ENCODE measurements around the gene ZFC3H1.
"Not testable (repeated sequence)": the region's sequence is repeated elsewhere in the genome, so short reads cannot be mapped to it uniquely, and the experiment has no call there.

The ZFC3H1 gene, protein sequence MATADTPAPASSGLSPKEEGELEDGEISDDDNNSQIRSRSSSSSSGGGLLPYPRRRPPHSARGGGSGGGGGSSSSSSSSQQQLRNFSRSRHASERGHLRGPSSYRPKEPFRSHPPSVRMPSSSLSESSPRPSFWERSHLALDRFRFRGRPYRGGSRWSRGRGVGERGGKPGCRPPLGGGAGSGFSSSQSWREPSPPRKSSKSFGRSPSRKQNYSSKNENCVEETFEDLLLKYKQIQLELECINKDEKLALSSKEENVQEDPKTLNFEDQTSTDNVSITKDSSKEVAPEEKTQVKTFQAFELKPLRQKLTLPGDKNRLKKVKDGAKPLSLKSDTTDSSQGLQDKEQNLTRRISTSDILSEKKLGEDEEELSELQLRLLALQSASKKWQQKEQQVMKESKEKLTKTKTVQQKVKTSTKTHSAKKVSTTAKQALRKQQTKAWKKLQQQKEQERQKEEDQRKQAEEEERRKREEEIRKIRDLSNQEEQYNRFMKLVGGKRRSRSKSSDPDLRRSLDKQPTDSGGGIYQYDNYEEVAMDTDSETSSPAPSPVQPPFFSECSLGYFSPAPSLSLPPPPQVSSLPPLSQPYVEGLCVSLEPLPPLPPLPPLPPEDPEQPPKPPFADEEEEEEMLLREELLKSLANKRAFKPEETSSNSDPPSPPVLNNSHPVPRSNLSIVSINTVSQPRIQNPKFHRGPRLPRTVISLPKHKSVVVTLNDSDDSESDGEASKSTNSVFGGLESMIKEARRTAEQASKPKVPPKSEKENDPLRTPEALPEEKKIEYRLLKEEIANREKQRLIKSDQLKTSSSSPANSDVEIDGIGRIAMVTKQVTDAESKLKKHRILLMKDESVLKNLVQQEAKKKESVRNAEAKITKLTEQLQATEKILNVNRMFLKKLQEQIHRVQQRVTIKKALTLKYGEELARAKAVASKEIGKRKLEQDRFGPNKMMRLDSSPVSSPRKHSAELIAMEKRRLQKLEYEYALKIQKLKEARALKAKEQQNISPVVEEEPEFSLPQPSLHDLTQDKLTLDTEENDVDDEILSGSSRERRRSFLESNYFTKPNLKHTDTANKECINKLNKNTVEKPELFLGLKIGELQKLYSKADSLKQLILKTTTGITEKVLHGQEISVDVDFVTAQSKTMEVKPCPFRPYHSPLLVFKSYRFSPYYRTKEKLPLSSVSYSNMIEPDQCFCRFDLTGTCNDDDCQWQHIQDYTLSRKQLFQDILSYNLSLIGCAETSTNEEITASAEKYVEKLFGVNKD (N-terminal part only)

DNA sequence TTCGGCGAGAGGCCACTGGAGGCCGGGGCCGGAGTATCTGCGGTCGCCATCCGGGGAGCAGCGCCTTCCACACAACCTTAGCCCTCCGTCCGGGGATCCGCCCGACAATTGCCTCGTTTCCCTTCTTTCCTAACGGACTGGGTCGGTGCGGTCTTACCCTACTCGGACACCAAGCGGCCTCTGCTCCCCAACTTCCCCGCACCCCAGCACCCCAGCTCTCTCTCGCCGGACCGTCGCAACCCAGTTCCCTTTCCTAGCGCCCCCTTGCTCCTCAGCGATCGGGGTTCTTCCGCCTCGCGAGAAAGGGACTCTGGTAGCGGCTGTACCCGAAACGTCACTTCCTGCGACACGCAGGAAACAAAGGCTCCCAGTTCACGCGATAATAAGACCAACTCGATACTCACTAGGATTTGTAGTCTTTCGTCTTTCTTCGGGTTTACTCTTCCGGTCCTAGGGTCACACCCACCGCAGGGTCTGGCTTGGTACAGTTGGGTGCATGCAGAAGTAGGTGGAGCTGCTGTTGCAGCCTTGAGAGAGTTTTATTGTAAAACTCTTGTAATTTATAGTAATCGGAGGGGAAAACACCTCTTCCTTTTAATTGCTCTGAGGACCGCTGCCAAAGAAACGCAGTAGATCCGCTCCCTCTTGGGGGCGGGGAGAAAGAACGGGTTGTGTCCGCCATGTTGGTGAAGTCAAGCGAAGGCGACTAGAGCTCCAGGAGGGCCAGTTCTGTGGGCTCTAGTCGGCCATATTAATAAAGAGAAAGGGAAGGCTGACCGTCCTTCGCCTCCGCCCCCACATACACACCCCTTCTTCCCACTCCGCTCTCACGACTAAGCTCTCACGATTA, at the start of gene ZFC3H1, which contains the start of gene THAP2:
TSS of gene ZFC3H1 (minus strand) at position 288 of the 850 bp plus-strand sequence. CDS start at position 50, 238 bp downstream.
TSS of gene THAP2 (plus strand) at position 741 of the 850 bp plus-strand sequence. CDS start 209 bp downstream, outside the sequence.
- peak within 1 kb of the TSS; percentile 100 for H3K27ac Mint-ChIP-seq (ENCODE audit: low read depth)
- ATAC-seq (replicated peaks; ENCODE audit: extremely low read depth, poor library complexity, severe bottlenecking) (peak; percentile 79), DNase-seq (ENCODE audit: low spot score in 2 of 2) (peak; percentile 79 to 89)
- peaks cover 51% of the 10 kb centered on the region for H3K4me1 Mint-ChIP-seq
- peak within 1 kb of the TSS; percentile 100 for H3K4me3 Mint-ChIP-seq
- no peaks in the 10 kb centered on the region for H3K27me3 Mint-ChIP-seq
- H3K36me3 Mint-ChIP-seq (ENCODE audit: insufficient read depth), result peaks cover 39% of the 10 kb centered on the region
- H3K9me3 Mint-ChIP-seq, result no peaks in the 10 kb centered on the region

DNA sequence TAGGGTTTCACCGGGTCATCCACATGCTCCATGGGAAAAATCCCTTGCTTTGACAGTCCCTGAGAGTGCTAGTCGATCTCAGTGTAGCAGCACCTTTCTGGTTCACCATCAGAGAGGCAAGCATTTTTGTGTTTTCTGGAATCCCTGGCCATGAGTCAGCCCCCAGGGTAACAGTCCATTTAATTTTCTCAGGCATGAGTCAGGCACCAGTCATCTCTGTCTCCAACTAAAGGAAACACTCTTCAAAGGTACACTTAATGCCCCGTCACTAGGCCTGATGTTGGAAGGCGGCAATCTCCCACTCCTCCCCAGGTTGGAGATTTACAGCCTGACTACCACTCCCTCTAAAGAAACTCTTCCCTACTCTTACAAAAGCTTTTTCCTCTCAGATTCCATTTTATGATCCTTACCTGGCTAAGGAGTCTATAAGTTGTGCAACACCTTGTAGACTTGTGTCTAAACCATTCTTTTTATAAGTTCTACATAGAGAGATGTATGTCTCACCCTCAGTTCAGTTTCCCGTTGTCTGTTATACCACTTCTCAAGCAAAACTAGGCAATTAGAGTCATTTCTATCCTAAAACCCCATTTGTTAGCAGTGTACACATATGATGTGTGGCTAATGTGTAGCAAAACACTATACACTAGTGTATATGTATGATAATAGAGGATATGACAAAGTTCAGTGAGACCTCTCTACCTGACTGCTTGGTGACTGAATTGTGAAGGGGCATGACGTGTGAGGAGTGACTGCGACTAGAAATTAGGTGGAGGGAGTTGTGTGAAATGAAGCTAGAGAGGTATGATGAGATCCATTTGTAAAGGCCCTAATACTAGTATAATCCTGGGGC, 46.9 kb upstream of the ZFC3H1 start:
- peaks cover 18% of the 10 kb centered on the region for H3K27me3 Mint-ChIP-seq
- DNase-seq (ENCODE audit: low spot score in 2 of 2) (no peak), ATAC-seq (replicated peaks; ENCODE audit: extremely low read depth, poor library complexity, severe bottlenecking) (no peak)
- H3K36me3 Mint-ChIP-seq (ENCODE audit: insufficient read depth), result peaks cover 1% of the 10 kb centered on the region
- peaks cover 15% of the 10 kb centered on the region for H3K9me3 Mint-ChIP-seq
- H3K4me1 Mint-ChIP-seq, result peaks cover 8% of the 10 kb centered on the region
- H3K27ac Mint-ChIP-seq (ENCODE audit: low read depth), result no peak overlapping the region
- H3K4me3 Mint-ChIP-seq, result no peak overlapping the region

DNA sequence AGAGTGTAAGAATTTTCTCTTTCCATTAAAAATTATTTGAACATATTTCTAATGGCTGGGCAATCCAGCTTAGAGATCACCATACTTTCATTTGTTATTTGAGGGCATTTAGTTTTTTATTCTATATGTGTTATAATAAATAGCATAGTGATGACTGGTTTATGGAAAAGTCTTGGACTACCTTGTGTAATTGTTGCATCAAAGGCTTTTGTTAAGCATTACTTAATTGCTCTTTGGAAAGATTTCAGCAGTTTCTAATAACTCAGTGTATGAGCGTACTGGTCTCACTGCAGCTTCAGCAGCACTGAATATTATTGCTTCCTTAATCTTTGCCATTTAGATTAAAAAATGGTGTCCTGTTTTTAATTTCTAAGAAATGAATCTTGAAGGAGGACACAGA, 45.0 kb upstream of the ZFC3H1 start:
- H3K36me3 Mint-ChIP-seq (ENCODE audit: insufficient read depth), result peaks cover 5% of the 10 kb centered on the region
- no peak for ATAC-seq (replicated peaks; ENCODE audit: extremely low read depth, poor library complexity, severe bottlenecking)
- peaks cover 15% of the 10 kb centered on the region for H3K9me3 Mint-ChIP-seq
- H3K4me3 Mint-ChIP-seq, result no peak overlapping the region
- H3K27ac Mint-ChIP-seq (ENCODE audit: low read depth), result no peak overlapping the region
- H3K4me1 Mint-ChIP-seq, result peaks cover 8% of the 10 kb centered on the region
- DNase-seq (ENCODE audit: low spot score in 2 of 2), result no peak
- peaks cover 18% of the 10 kb centered on the region for H3K27me3 Mint-ChIP-seq

GRCh38 chr12:71704920-71705319, 41.3 kb upstream of the ZFC3H1 start:
- no peaks in the 10 kb centered on the region for H3K27me3 Mint-ChIP-seq
- peaks cover 13% of the 10 kb centered on the region for H3K36me3 Mint-ChIP-seq (ENCODE audit: insufficient read depth)
- peaks cover 8% of the 10 kb centered on the region for H3K4me1 Mint-ChIP-seq
- DNase-seq (ENCODE audit: low spot score in 2 of 2), result no peak
- H3K4me3 Mint-ChIP-seq, result no peak overlapping the region
- no peaks in the 10 kb centered on the region for H3K9me3 Mint-ChIP-seq
- no peak overlapping the region for H3K27ac Mint-ChIP-seq (ENCODE audit: low read depth)
- ATAC-seq (replicated peaks; ENCODE audit: extremely low read depth, poor library complexity, severe bottlenecking), result no peak

DNA sequence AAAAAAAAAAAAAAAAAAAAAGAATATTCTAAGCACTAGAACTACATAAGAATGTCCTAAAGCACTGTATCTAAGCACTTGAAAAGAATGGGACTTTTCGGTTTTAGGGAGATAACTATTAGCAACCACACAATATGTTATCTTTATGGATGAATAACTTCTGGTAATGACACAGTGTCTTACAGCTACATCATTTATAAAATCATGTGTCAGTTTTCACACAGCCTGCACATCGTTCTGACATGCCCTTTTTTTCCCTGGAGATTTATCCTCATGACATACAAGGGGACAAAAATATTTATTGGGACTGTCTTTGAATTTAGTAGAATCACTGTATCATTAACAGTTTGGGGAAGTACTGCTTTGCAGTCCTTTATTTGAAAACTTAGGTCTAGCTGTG, 39.6 kb upstream of the ZFC3H1 start:
- H3K27me3 Mint-ChIP-seq, result no peaks in the 10 kb centered on the region
- peaks cover 19% of the 10 kb centered on the region for H3K36me3 Mint-ChIP-seq (ENCODE audit: insufficient read depth)
- H3K27ac Mint-ChIP-seq (ENCODE audit: low read depth), result no peak overlapping the region
- no peaks in the 10 kb centered on the region for H3K9me3 Mint-ChIP-seq
- no peak for ATAC-seq (replicated peaks; ENCODE audit: extremely low read depth, poor library complexity, severe bottlenecking)
- H3K4me3 Mint-ChIP-seq, result no peak overlapping the region
- DNase-seq (ENCODE audit: low spot score in 2 of 2), result no peak
- peaks cover 6% of the 10 kb centered on the region for H3K4me1 Mint-ChIP-seq

DNA sequence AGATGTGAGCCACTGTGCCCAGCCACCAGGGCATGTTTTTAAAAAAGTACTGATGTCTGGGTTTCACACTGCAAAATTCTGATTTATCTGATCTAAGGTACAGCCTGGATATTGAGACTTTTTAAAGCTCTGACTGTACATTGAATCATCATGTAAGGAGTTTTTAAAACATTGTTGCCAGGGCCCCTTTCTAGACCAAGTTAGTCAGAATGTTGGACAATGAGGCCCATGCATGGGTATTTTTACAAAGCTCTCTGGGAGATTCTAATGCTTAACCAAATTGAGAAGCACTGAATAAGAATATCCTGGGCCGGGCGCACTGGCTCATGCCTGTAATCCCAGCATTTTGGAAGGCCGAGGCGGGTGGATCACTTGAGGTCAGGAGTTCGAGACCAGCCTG, 38.9 kb upstream of the ZFC3H1 start:
- Mint-ChIP-seq H3K27me3 (no peaks in the 10 kb centered on the region), H3K4me3 (no peak overlapping the region), H3K36me3 (ENCODE audit: insufficient read depth) (peaks cover 23% of the 10 kb centered on the region), H3K4me1 (peaks cover under 1% of the 10 kb centered on the region), H3K27ac (ENCODE audit: low read depth) (no peak overlapping the region), H3K9me3 (no peaks in the 10 kb centered on the region)
- DNase-seq (ENCODE audit: low spot score in 2 of 2), result no peak
- no peak for ATAC-seq (replicated peaks; ENCODE audit: extremely low read depth, poor library complexity, severe bottlenecking)

GRCh38 chr12:71702181-71702580, 38.5 kb upstream of the ZFC3H1 start:
- not testable (repeated sequence) for H3K27ac Mint-ChIP-seq (ENCODE audit: low read depth); ATAC-seq (replicated peaks; ENCODE audit: extremely low read depth, poor library complexity, severe bottlenecking); H3K27me3 Mint-ChIP-seq; H3K4me1 Mint-ChIP-seq; DNase-seq (ENCODE audit: low spot score in 2 of 2); H3K9me3 Mint-ChIP-seq; H3K4me3 Mint-ChIP-seq
- H3K36me3 Mint-ChIP-seq (ENCODE audit: insufficient read depth), result peaks cover 22% of the 10 kb centered on the region

- no peak overlapping the region for H3K27ac Mint-ChIP-seq (ENCODE audit: low read depth)
- H3K36me3 Mint-ChIP-seq (ENCODE audit: insufficient read depth), result peaks cover 18% of the 10 kb centered on the region
- no peak overlapping the region for H3K4me3 Mint-ChIP-seq
- no peaks in the 10 kb centered on the region for H3K9me3 Mint-ChIP-seq
- ATAC-seq (replicated peaks; ENCODE audit: extremely low read depth, poor library complexity, severe bottlenecking), result no peak
- H3K27me3 Mint-ChIP-seq, result no peaks in the 10 kb centered on the region
- H3K4me1 Mint-ChIP-seq, result peaks cover 7% of the 10 kb centered on the region
- DNase-seq (ENCODE audit: low spot score in 2 of 2), result no peak
These were observed 32.1 kb upstream of the ZFC3H1 start for GRCh38 chr12:71695782-71696181.

DNA sequence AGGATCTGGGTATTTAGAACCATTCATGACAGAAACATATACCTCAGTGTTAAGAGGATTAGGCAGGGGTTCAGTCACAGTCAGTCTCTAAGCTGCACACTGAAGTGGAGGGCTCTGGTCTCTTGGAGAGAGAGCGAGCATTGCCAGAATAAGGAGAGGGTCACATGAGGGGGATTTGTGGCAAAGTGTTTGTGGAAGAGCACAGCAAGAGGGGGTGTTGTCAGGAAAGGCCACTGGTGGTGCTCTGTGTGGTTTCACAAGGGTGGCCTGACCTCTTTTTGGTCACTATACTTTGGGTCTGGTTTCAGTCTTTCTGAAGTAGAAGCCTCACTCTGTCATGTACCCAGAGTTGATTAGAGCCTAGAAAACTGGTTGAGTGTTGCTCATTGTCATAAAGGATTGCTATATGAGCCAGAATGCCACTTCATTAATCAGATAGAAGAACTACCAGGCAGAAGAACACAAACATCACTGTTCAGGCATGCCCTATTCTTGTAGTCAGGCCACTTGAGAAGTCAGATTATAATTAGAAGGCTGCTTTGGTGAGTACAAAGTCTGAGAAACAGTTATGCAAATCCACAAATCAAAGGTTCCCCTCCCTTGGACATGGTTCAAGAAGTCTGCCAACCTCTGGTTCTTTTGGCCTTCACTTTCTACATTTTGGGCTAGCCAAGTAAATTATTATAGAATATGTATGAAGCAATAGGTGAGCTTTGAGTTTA, 30.6 kb upstream of the ZFC3H1 start:
- no peaks in the 10 kb centered on the region for H3K27me3 Mint-ChIP-seq
- H3K4me1 Mint-ChIP-seq, result peaks cover 7% of the 10 kb centered on the region
- no peak overlapping the region for H3K4me3 Mint-ChIP-seq
- DNase-seq (ENCODE audit: low spot score in 2 of 2) (no peak), ATAC-seq (replicated peaks; ENCODE audit: extremely low read depth, poor library complexity, severe bottlenecking) (no peak)
- no peaks in the 10 kb centered on the region for H3K9me3 Mint-ChIP-seq
- H3K36me3 Mint-ChIP-seq (ENCODE audit: insufficient read depth), result peaks cover 8% of the 10 kb centered on the region
- H3K27ac Mint-ChIP-seq (ENCODE audit: low read depth), result peak overlapping the region; percentile 7

GRCh38 chr12:71693651-71694050, 30.0 kb upstream of the ZFC3H1 start:
- not testable (repeated sequence) for H3K27me3 Mint-ChIP-seq; H3K4me3 Mint-ChIP-seq; H3K9me3 Mint-ChIP-seq; H3K36me3 Mint-ChIP-seq (ENCODE audit: insufficient read depth); DNase-seq (ENCODE audit: low spot score in 2 of 2); H3K4me1 Mint-ChIP-seq; ATAC-seq (replicated peaks; ENCODE audit: extremely low read depth, poor library complexity, severe bottlenecking)
- peak overlapping the region; percentile 7 for H3K27ac Mint-ChIP-seq (ENCODE audit: low read depth)
